B cell (primary cell): ENCODE data around the gene UBE4A. TPM values are rescaled to one million over a fixed set of nuclear protein-coding genes. Genes with fewer than 3 reads are reported as not detected.

ENCODE experiments used
- ATAC-seq: fragments of 200-7000 bp; cut with Tn5 transposase; one replicate; pipeline ENCODE4 v1.10.0; 2021; ENCODE audit warnings: low read depth, mild to moderate bottlenecking, moderate number of reproducible peaks, moderate library complexity
- CTCF ChIA-PET: fragments of 350-600 bp; sonication (Branson Sonifier 250); formaldehyde crosslinking; loops from one replicate; lab custom pipeline; 2021; ENCODE audit warnings: antibody characterized with exemption, inconsistent platforms; lab: Charles Lee
- POLR2A ChIA-PET: fragments of 350-600 bp; sonication (Branson Sonifier 250); formaldehyde crosslinking; loops from one replicate; lab custom pipeline; 2021; ENCODE audit warnings: antibody characterized with exemption; lab: Charles Lee
- DNase-seq: peaks from one replicate; pipeline ENCODE4 v3.0.0; 2013
- H2AFZ ChIP-seq: 2 replicates; pipeline ENCODE4 v1.6.1; 2012; ENCODE audit warnings: mild to moderate bottlenecking, low read depth, low read length; ENCODE audit not compliant: insufficient read depth, poor library complexity, severe bottlenecking
- H3K27ac ChIP-seq, 2 donors: 1 replicate in 1 of 2; 2 replicates in 1 of 2; pipeline ENCODE4 v1.5.1; 2012 to 2013; ENCODE audit warnings: low read length in 2 of 2, mild to moderate bottlenecking in 2 of 2, moderate library complexity in 1 of 2
- H3K27me3 ChIP-seq, 4 experiments: fragments of 200-600 bp in 1 of 4; sonication (generic) in 1 of 4; replicated peaks in 1 of 4; 1 replicate in 2 of 4; 2 replicates in 2 of 4; pipeline versions ENCODE4 v1.6.1 to v1.7.0; 2013 to 2016; ENCODE audit warnings: low read length in 3 of 4, mild to moderate bottlenecking in 2 of 4, mixed read lengths in 1 of 4, moderate library complexity in 1 of 4; ENCODE audit not compliant: insufficient read depth in 4 of 4, control insufficient read depth in 3 of 4; ENCODE audit errors: control extremely low read depth in 1 of 4
- H3K36me3 ChIP-seq, 2 experiments: replicated peaks in 1 of 2; 1 replicate in 1 of 2; 2 replicates in 1 of 2; pipeline versions ENCODE4 v1.6.1 to v1.7.1; 2013; ENCODE audit warnings: low read length in 1 of 2; ENCODE audit not compliant: insufficient read depth in 2 of 2, control insufficient read depth in 1 of 2; ENCODE audit errors: control extremely low read depth in 1 of 2, extremely low read depth in 1 of 2
- H3K4me1 ChIP-seq, 2 donors: fragments of 200-600 bp in 1 of 2; sonication (generic) in 1 of 2; 1 replicate in 1 of 2; 2 replicates in 1 of 2; pipeline versions ENCODE4 v1.5.1 to v1.6.1; 2013 to 2017; ENCODE audit warnings: low read length in 2 of 2; ENCODE audit not compliant: control insufficient read depth in 2 of 2, insufficient read depth in 2 of 2
- H3K4me2 ChIP-seq: replicated peaks from 2 replicates; pipeline ENCODE3; 2012; ENCODE audit warnings: mild to moderate bottlenecking, low read depth, low read length; ENCODE audit not compliant: poor library complexity, severe bottlenecking
- H3K4me3 ChIP-seq, 5 experiments: fragments of 200-600 bp in 1 of 5; sonication (generic) in 1 of 5; 1 replicate in 3 of 5; 2 replicates in 2 of 5; pipeline versions ENCODE4 v1.5.1 to v1.7.0; 2011 to 2016; ENCODE audit warnings: low read length in 4 of 5, mild to moderate bottlenecking in 4 of 5, low read depth in 2 of 5, control low read depth in 1 of 5, moderate library complexity in 1 of 5; ENCODE audit not compliant: insufficient read depth in 1 of 5; ENCODE audit errors: control extremely low read depth in 1 of 5, extremely low read depth in 1 of 5
- H3K79me2 ChIP-seq: fragments of 200-600 bp; sonication (generic); one replicate; pipeline ENCODE4 v1.6.0; 2016; ENCODE audit warnings: low read length; ENCODE audit not compliant: control insufficient read depth, insufficient read depth
- H3K9ac ChIP-seq: fragments of 200-600 bp; sonication (generic); 2 replicates; pipeline ENCODE4 v1.6.1; 2017; ENCODE audit warnings: mild to moderate bottlenecking, low read length, moderate library complexity
- H3K9me3 ChIP-seq, 3 donors: one replicate each; pipeline versions ENCODE4 v1.6.1 to v1.7.1; 2013; ENCODE audit warnings: low read length in 2 of 3; ENCODE audit not compliant: control insufficient read depth in 2 of 3, insufficient read depth in 1 of 3; ENCODE audit errors: control extremely low read depth in 1 of 3
- H4K20me1 ChIP-seq: 2 replicates; pipeline ENCODE4 v1.6.0; 2012; ENCODE audit warnings: mild to moderate bottlenecking, low read length; ENCODE audit not compliant: insufficient read depth, control insufficient read depth, poor library complexity, severe bottlenecking
- H3K27ac Mint-ChIP-seq: one replicate; pipeline ENCODE4 v1.8.0; 2021; ENCODE audit warnings: mixed read lengths
- H3K27me3 Mint-ChIP-seq: one replicate; pipeline ENCODE4 v1.8.0; 2021; ENCODE audit warnings: mixed read lengths
- H3K4me1 Mint-ChIP-seq: one replicate; pipeline ENCODE4 v1.8.0; 2021; ENCODE audit warnings: mixed read lengths
- H3K4me3 Mint-ChIP-seq: one replicate; pipeline ENCODE4 v1.8.0; 2021; ENCODE audit warnings: mixed read lengths
- H3K9me3 Mint-ChIP-seq: one replicate; pipeline ENCODE4 v1.8.0; 2022; ENCODE audit warnings: mixed read lengths; ENCODE audit not compliant: insufficient read depth
- EZH2 ChIP-seq: IDR thresholded peaks from 2 replicates; pipeline ENCODE4 v1.6.1; 2012; ENCODE audit warnings: borderline replicate concordance, low read depth, mild to moderate bottlenecking, moderate library complexity, low read length; ENCODE audit not compliant: insufficient read depth, poor library complexity, severe bottlenecking
- WGBS: methylation state at CpG from one replicate; pipeline ENCODE4 v1.1.5; 2013; ENCODE audit warnings: missing lambda C conversion rate; ENCODE audit not compliant: insufficient coverage; 5-methylcytosine and 5-hydroxymethylcytosine counted together
- intact Hi-C: fragments of 100-400 bp; cut with micrococcal nuclease; formaldehyde crosslinking; loops from one replicate; pipeline ENCODE4 v1.10.0; 2022
- polyA plus RNA-seq: library from polyadenylated mRNA; depleted of rRNA; stranded (reverse); fragments of >200 nt; gene quantifications from 2 replicates; pipeline ENCODE4 v1.2.3, GENCODE V29; 2012
- total RNA-seq, 2 donors: library from RNA; stranded (reverse); fragments of 120-200 nt in 1 of 2; gene quantifications; 1 replicate in 1 of 2; 2 replicates in 1 of 2; pipeline versions ENCODE4 v1.2.3 to v1.2.4, GENCODE V29; 2013 to 2022
- TF ChIP-seq, protein P1 (sequence below): fragments of 200-600 bp; IDR thresholded peaks from one replicate; pipeline ENCODE4 v1.8.0; 2022; ENCODE audit warnings: antibody characterized with exemption, mild to moderate bottlenecking

The UBE4A gene
- total and polyA plus RNA-seq, 2 donors (not counting 1 experiment from before 2014, with no cell fraction given) = 14.7 to 37.3 TPM

DNA sequence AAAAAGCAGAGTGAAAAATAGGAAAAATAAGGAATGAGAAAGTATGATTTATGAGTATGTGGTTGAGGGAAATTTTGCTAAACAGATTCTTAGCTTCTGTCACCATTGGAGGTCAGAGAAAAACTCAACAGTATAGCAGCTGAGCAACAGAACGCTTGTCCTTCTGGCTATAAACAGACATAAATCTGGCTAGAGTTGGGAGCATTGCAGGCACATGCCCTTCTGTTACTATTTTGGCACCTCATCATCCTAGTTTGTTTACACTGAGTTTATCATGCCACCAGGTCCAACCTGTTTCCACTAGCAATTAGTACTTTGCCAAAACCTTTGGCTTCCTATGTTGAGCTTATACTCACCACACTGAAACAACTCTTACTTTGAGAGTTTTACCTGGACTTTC is 6.9 kb downstream of the UBE4A start:
- Mint-ChIP-seq H3K27me3 (no peaks in the 10 kb centered on the region), H3K4me1 (peaks cover 20% of the 10 kb centered on the region), H3K9me3 (no peaks in the 10 kb centered on the region), H3K4me3 (no peak overlapping the region), H3K27ac (no peak overlapping the region)
- ChIA-PET CTCF (interaction anchor here (0.6 to 2.6 kb wide), 2 partner anchors 12 to 122 kb away, joined by 3 to 7 read pairs; no protein-coding TSS in a partner anchor), POLR2A (no interaction called here)
- TF ChIP-seq, protein P1, sequence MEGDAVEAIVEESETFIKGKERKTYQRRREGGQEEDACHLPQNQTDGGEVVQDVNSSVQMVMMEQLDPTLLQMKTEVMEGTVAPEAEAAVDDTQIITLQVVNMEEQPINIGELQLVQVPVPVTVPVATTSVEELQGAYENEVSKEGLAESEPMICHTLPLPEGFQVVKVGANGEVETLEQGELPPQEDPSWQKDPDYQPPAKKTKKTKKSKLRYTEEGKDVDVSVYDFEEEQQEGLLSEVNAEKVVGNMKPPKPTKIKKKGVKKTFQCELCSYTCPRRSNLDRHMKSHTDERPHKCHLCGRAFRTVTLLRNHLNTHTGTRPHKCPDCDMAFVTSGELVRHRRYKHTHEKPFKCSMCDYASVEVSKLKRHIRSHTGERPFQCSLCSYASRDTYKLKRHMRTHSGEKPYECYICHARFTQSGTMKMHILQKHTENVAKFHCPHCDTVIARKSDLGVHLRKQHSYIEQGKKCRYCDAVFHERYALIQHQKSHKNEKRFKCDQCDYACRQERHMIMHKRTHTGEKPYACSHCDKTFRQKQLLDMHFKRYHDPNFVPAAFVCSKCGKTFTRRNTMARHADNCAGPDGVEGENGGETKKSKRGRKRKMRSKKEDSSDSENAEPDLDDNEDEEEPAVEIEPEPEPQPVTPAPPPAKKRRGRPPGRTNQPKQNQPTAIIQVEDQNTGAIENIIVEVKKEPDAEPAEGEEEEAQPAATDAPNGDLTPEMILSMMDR = no peak
- no peak for TF ChIP-seq EZH2
- intact Hi-C loops = no loop called here
- H2AFZ ChIP-seq = no peak overlapping the region
- no peak overlapping the region for H3K4me2 ChIP-seq
- ATAC-seq (no peak), DNase-seq (no peak)
- peaks cover 47% of the 10 kb centered on the region for H3K79me2 ChIP-seq
- H3K4me1 ChIP-seq = peaks cover 2 to 5% of the 10 kb centered on the region in 2 donors
- no peak overlapping the region for H3K27ac ChIP-seq
- no peak overlapping the region for H3K9ac ChIP-seq
- no peak overlapping the region for H3K4me3 ChIP-seq
- H4K20me1 ChIP-seq = peaks cover 21% of the 10 kb centered on the region
- 90% methylated on average over 1 of the region's 1 CpG for WGBS
- peaks cover 8 to 71% of the 10 kb centered on the region in 2 experiments for H3K36me3 ChIP-seq
- H3K9me3 ChIP-seq = no peaks in the 10 kb centered on the region
- no peaks in the 10 kb centered on the region for H3K27me3 ChIP-seq

DNA sequence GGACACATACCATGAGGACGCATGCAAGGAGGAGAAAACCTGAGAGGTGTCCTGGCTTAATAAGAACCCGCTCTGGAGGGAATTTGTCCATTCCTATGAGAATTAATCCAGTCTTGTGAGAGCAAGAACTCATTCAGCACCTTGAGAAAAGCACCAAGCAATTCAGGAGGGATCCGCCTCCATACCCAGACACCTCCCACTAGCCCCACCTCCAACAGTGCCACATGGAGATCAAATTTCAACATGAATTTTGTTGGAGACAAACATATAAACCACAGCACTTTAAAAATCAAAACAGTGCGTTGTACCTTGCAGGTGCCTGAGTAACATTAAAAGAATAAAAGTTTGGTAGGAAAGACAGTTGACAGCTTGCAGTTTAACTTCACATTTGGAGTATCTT is 11.4 kb downstream of the UBE4A start:
- Mint-ChIP-seq H3K4me1 (no peaks in the 10 kb centered on the region), H3K27ac (no peak overlapping the region), H3K4me3 (no peak overlapping the region), H3K9me3 (no peaks in the 10 kb centered on the region), H3K27me3 (no peaks in the 10 kb centered on the region)
- Histone ChIP-seq H3K9ac (no peak overlapping the region), H3K27ac (no peak overlapping the region), H4K20me1 (no peaks in the 10 kb centered on the region), H3K4me1 (no peaks in the 10 kb centered on the region), H3K79me2 (peaks cover 4% of the 10 kb centered on the region), H3K9me3 (no peaks in the 10 kb centered on the region), H3K36me3 (peaks cover 6 to 82% of the 10 kb centered on the region in 2 experiments), H3K27me3 (no peaks in the 10 kb centered on the region), H2AFZ (no peak overlapping the region), H3K4me2 (no peak overlapping the region), H3K4me3 (no peak overlapping the region)
- no peak for DNase-seq
- CTCF ChIA-PET = no interaction called here
- intact Hi-C loops = no loop called here
- 95% methylated on average over 3 of the region's 4 CpGs for WGBS
- no peak for ATAC-seq
- POLR2A ChIA-PET = no interaction called here
- no peak for TF ChIP-seq EZH2
- TF ChIP-seq, protein P1 = no peak
